Pulmonary artery endothelial cell (primary cell): Measurements from ENCODE around the gene PDE4B. TPM values are rescaled to one million over a fixed set of nuclear protein-coding genes. Genes with fewer than 3 reads are reported as not detected.
"Not testable (repeated sequence)": the region's sequence is repeated elsewhere in the genome, so short reads cannot be mapped to it uniquely, and the experiment has no call there.

Experiments used
- DNase-seq: peaks from one replicate; pipeline ENCODE4 v3.0.0-alpha.2; 2011; ENCODE audit warnings: low read depth, low spot score
- total RNA-seq: library from RNA; depleted of rRNA; stranded (reverse); fragments of >200 nt; gene quantifications from 2 replicates; pipeline ENCODE4 v1.2.3, GENCODE V29; 2014

The PDE4B gene
- total RNA-seq, 1 donor from 2014 or later, result 53.2 TPM

- no peak for DNase-seq
Observed at GRCh38 chr1:65992165-65992821, 199.6 kb downstream of the PDE4B start.

GRCh38 chr1:65992831-65993271 lies 200.2 kb downstream of the PDE4B start:
- DNase-seq, result no peak

GRCh38 chr1:65994223-65994622 lies 201.5 kb downstream of the PDE4B start:
- no peak for DNase-seq

GRCh38 chr1:65995336-65995735 lies 202.6 kb downstream of the PDE4B start:
- DNase-seq, result no peak

GRCh38 chr1:65995928-65996327 lies 203.2 kb downstream of the PDE4B start:
- DNase-seq, result no peak

- no peak for DNase-seq
Observed at GRCh38 chr1:65997693-65998092, 205.0 kb downstream of the PDE4B start.

GRCh38 chr1:65998763-65999583 lies 206.3 kb downstream of the PDE4B start:
- DNase-seq, result no peak

GRCh38 chr1:66000033-66000637 lies 207.4 kb downstream of the PDE4B start:
- no peak for DNase-seq

GRCh38 chr1:66003690-66004089 lies 211.0 kb downstream of the PDE4B start:
- no peak for DNase-seq

GRCh38 chr1:66006534-66006933 lies 213.8 kb downstream of the PDE4B start:
- DNase-seq, result not testable (repeated sequence)

- no peak for DNase-seq
Observed at GRCh38 chr1:66012106-66012784, 219.6 kb downstream of the PDE4B start.

- no peak for DNase-seq
Observed at GRCh38 chr1:66013371-66013770, 220.7 kb downstream of the PDE4B start.

- DNase-seq, result no peak
Observed at GRCh38 chr1:66022904-66023620, 230.4 kb downstream of the PDE4B start.

- DNase-seq, result no peak
Observed at GRCh38 chr1:66025188-66025587, 232.5 kb downstream of the PDE4B start.

GRCh38 chr1:66028035-66028434 lies 235.3 kb downstream of the PDE4B start:
- DNase-seq, result no peak

- no peak for DNase-seq
Observed at GRCh38 chr1:66033781-66034180, 241.1 kb downstream of the PDE4B start.

- no peak for DNase-seq
Observed at GRCh38 chr1:66035616-66036245, 243.0 kb downstream of the PDE4B start.

- no peak for DNase-seq
Observed at GRCh38 chr1:66041654-66042053, 249.0 kb downstream of the PDE4B start.

- DNase-seq, result no peak
Observed at GRCh38 chr1:66043186-66043585, 250.5 kb downstream of the PDE4B start.

GRCh38 chr1:66044912-66045311 lies 252.2 kb downstream of the PDE4B start:
- DNase-seq, result no peak

GRCh38 chr1:66046415-66046814 lies 253.7 kb downstream of the PDE4B start:
- no peak for DNase-seq
